ENCODE measurements around the gene HOOK2.
"Not testable (repeated sequence)": the region's sequence is repeated elsewhere in the genome, so short reads cannot be mapped to it uniquely, and the experiment has no call there.

Gene HOOK2

GRCh38 chr19:12720851-12721655, 54.3 kb downstream of the HOOK2 start:
- DNase-seq (ENCODE audit: low spot score) = no peak

DNA sequence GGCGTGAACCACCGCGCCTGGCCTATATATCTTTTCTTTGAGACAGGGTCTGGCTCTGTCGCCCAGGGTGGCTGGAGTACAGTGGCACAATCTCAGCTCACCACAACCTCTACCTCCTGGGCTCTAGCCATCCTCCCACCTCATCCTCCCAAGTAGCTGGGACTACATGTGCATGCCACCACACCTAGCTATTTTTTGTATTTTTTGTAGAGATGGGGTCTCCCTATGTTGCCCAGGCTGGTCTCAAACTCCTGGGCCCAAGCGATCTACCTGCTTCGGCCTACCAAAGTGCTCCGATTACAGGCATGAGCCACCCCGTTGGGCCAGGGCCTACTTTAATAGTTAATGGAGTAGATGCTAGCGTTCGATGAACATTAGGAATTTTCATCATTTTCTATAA, 55.1 kb downstream of the HOOK2 start:
- DNase-seq (ENCODE audit: low spot score) = no peak

DNA sequence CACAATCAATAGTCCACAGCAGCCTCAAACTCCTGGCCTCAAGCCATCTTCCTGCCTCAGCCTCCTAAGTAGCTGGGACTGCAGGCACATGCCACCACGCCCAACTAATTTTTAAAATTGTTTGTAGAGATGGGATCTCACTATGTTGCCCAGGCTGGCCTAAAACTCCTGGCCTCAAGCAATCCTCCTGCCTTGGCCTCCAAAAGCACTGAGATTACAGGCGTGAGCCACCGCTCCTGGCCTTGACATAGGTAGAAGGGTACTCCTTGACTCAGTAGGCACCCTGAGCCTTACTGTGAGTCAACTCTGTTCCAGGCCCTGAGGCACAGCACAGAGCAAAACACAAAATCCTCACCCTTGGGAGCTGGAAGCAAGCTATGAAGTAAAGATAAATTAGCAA, 59.4 kb downstream of the HOOK2 start:
- DNase-seq (ENCODE audit: low spot score) = no peak

GRCh38 chr19:12715102-12715501, 60.2 kb downstream of the HOOK2 start:
- no peak for DNase-seq (ENCODE audit: low spot score)

GRCh38 chr19:12713304-12713703, 62.0 kb downstream of the HOOK2 start:
- not testable (repeated sequence) for DNase-seq (ENCODE audit: low spot score)
